ENCODE measurements around the gene DSCAM.

GRCh38 chr21:40129809-40130208 is 717.1 kb downstream of the DSCAM start:
- TF ChIP-seq CTCF (IDR thresholded peaks at IDR 0.05) (no peak), EZH2 (IDR thresholded peaks at IDR 0.05; ENCODE audit: borderline replicate concordance, insufficient read depth, low read depth, low read length, poor library complexity, severe bottlenecking) (no peak)
